Measurements from ENCODE around the gene MAST4.

Gene MAST4

DNA sequence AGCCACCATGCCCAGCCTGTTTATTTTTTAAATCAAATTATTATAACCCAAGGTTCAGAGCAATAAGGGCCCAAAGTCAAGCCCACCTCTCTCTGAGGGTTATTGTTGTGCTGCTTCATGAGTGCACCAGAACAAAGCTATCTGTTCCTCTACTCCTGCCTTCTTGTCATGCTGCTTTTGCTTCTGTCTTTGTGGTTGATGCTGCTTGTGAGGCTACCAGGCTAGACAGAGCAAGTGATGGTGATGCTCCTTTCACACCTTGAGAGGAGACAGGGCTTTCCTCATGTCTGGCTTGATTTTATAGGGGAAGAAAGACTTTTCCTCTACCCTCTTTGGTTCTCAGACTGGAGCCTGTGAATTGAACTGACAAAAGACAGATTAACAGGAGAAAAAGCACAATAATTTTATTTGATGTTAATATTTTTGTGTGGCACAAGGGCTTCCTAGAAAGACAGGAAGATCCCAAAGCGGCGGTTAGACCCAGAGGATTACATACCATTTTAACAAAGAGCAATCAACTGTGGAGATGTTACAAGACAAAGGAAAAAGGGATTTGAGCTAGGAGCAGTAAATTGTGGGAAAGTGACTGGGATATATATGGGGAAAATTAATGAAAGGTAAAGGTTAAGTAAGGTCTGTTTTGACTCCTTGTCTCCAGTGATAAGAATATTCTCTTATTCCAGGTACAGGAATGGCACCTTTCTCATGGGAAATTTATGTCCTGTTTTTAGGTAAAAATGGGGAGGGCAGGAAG lies 604.8 kb downstream of the MAST4 start:
- no peak overlapping the region for H3K27ac ChIP-seq

DNA sequence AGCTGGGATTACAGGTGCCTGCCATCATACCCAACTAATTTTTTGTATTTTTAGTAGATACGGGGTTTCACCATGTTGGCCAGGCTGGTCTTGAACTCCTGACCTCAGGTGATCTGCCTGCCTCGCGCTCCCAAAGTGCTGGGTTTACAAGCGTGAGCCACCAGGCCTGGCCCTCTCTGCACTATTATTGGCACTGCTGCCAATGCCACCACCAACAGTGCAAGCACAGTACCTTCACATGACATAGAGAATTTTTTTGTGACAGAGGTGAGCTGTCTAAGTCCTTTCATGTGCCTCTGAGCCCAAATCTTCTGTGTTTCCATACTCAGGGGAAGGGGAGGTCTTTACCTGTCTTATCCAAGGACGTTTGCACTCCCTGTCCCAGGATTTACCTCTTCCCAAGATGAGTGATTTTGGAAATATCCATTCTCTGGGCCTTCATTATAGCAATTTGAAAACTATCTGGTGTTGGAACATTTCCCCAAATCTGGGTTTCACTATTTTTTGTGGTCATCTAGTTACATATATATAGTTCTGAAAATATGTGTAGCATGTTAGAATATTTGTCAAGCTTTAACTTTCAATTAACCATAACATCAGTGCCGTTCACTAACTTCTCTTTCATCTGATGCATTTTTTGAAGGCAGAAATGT lies 605.8 kb downstream of the MAST4 start:
- TF ChIP-seq, protein P1, sequence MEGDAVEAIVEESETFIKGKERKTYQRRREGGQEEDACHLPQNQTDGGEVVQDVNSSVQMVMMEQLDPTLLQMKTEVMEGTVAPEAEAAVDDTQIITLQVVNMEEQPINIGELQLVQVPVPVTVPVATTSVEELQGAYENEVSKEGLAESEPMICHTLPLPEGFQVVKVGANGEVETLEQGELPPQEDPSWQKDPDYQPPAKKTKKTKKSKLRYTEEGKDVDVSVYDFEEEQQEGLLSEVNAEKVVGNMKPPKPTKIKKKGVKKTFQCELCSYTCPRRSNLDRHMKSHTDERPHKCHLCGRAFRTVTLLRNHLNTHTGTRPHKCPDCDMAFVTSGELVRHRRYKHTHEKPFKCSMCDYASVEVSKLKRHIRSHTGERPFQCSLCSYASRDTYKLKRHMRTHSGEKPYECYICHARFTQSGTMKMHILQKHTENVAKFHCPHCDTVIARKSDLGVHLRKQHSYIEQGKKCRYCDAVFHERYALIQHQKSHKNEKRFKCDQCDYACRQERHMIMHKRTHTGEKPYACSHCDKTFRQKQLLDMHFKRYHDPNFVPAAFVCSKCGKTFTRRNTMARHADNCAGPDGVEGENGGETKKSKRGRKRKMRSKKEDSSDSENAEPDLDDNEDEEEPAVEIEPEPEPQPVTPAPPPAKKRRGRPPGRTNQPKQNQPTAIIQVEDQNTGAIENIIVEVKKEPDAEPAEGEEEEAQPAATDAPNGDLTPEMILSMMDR (conservative IDR thresholded peaks at IDR 0.05) = no peak

More for the DNA sequence above, 604.8 kb downstream of the MAST4 start:
- TF ChIP-seq, protein P1 (conservative IDR thresholded peaks at IDR 0.05) = no peak

DNA sequence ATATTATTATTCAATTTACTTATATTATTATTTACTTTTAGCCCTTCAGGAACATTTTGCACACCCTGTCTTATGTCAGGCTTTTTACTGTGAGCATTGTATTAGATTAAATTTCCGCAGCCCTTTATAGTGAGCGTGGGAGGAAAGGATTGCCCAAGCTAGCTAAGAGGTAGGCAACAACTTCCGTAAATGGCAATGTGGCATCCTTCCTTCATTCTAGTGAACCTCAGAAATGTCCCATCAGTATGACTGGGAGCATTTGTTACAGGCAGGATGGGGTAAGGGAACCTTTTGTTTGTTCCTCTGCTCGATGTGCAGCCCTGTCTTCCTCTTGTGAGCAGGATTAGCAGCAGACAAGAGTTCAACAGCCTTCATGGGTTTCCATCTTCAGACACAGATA lies 606.6 kb downstream of the MAST4 start:
- H3K27ac ChIP-seq = no peak overlapping the region
- TF ChIP-seq, protein P1 (conservative IDR thresholded peaks at IDR 0.05) = no peak

More for the DNA sequence above, 605.8 kb downstream of the MAST4 start:
- H3K27ac ChIP-seq = no peak overlapping the region

DNA sequence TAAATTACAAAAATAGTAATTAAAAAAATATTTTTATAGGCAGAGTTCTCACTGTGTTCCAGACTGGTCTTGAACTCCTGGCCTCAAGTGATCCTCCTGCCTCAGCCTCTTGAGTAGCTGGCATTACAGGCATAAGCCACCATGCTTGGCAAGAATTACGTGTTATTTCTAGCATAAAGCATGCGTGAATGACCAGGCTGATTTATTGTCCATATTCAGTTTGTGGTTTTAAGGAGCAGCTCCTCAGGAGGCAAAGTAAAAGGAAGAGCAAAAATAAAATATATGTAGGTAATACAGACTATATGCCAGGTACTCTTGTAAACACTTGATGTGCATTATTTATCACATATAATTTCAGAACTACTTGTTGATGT lies 607.5 kb downstream of the MAST4 start:
- TF ChIP-seq, protein P1 (conservative IDR thresholded peaks at IDR 0.05) = no peak
- H3K27ac ChIP-seq = no peak overlapping the region

DNA sequence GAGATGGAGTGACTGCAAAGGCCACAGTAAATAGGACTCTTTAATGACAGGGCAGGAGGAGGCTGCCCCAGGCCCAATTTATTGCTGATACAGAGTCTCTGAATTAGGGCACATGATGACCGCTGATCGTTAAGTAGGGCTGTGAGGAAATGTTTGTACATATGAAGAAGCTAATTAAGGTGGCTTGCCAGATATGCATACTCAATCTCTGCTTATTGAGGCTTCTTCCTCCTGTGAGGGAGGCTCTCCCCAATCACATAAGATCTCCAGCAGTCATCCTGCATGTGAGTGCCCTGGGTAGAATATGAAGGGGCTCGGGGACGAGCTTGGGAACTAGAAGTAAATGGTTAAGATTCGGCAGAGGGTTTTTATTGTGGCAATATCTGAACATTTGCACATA lies 608.6 kb downstream of the MAST4 start:
- TF ChIP-seq, protein P1 (conservative IDR thresholded peaks at IDR 0.05) = no peak
- H3K27ac ChIP-seq = no peak overlapping the region

DNA sequence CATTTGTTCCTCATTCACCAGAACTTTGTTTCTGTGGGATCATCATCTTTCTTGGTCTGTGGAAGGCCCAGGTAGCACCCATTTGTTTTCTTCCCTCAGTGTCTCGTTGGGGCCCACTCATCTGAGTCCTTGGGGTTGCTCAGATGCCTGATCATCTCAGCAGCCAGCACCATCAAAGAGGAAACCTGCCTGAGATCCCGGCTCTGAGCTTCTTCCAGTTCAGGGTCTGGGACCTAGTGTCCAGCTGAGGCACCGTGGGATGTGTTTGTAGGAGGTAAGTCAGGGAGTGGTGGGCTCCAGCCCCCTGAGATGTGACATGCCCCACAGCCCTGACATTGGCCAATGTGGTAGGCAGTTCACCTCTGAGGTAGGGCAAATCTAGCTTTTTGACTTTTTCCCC lies 609.8 kb downstream of the MAST4 start:
- peak overlapping the region; percentile 45 for H3K27ac ChIP-seq
- TF ChIP-seq, protein P1 (conservative IDR thresholded peaks at IDR 0.05) = no peak

DNA sequence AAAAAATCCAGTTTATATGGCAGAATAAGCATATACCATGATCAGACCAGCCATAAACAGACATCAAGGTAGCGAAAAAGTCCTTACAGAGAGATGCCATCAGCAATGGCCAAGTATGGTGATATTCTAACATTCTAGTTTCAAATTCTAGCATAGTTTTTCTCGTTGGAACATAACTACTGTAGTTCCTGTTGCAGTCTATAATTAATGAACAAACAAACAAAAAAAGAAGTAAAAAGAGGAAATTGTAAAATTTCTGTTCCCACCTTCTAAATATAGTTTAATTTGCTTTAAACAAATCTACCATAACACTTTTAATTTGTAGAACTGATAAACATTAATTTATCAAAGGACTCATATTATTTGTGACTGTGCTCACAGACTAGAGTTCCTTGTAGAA lies 610.3 kb downstream of the MAST4 start:
- TF ChIP-seq, protein P1 (conservative IDR thresholded peaks at IDR 0.05) = no peak
- peak overlapping the region; percentile 45 for H3K27ac ChIP-seq
